ENCODE data around the gene TEX38. TPM values are rescaled to one million over a fixed set of nuclear protein-coding genes. Genes with fewer than 3 reads are reported as not detected.

The TEX38 gene
- total RNA-seq, 1 experiment from 2014 or later: 0.20 TPM

- peak; percentile 21 for DNase-seq (ENCODE audit: low spot score)
These were observed 50.1 kb downstream of the TEX38 start for GRCh38 chr1:46721686-46722205.

Other genes with a start within 250 kb of the TEX38 start
- gene DMBX1, start 182.0 kb upstream of the TEX38 start, total RNA-seq (2014; rRNA removed; shearing (Covaris generic)): 3.0 and 3.1 TPM in 2 replicates
- not detected in 2 replicates for gene KNCN, start 120.2 kb upstream of the TEX38 start, total RNA-seq (2014; rRNA removed; shearing (Covaris generic))
- 13.5 and 16.1 TPM in 2 replicates for gene MKNK1, start 67.6 kb upstream of the TEX38 start, total RNA-seq (2014; rRNA removed; shearing (Covaris generic))
- gene MOB3C, start 55.0 kb upstream of the TEX38 start, total RNA-seq (2014; rRNA removed; shearing (Covaris generic)): 10.3 and 12.3 TPM in 2 replicates
- 39.2 and 47.7 TPM in 2 replicates for gene ATPAF1, start 3.5 kb upstream of the TEX38 start, total RNA-seq (2014; rRNA removed; shearing (Covaris generic))
- 34.2 and 42.6 TPM in 2 replicates for gene EFCAB14, start 47.3 kb downstream of the TEX38 start, total RNA-seq (2014; rRNA removed; shearing (Covaris generic))
- gene CYP4B1, start 127.2 kb downstream of the TEX38 start, total RNA-seq (2014; rRNA removed; shearing (Covaris generic)): 0.23 TPM in 1 of 2 replicates, not detected in the other